ENCODE results near the gene IL23R. TPM values are rescaled to one million over a fixed set of nuclear protein-coding genes. Genes with fewer than 3 reads are reported as not detected.

IL23R gene
- total RNA-seq, 2 experiments from 2014 or later = 16.8 to 17.7 TPM

- H3K36me3 Mint-ChIP-seq = peaks cover 30% of the 10 kb centered on the region
- no peak for DNase-seq
- H3K4me3 Mint-ChIP-seq = peak overlapping the region; percentile 81
- H3K4me1 Mint-ChIP-seq (ENCODE audit: low read depth) = peaks cover 43% of the 10 kb centered on the region
- POLR2A ChIA-PET = interaction anchor here (0.6 to 2.4 kb wide), 4 partner anchors 27 to 138 kb away, joined by 3 to 7 read pairs (median 4); no protein-coding TSS in a partner anchor
- H3K9me3 Mint-ChIP-seq = no peaks in the 10 kb centered on the region
- peak overlapping the region; percentile 94 for H3K27ac Mint-ChIP-seq
- CTCF ChIA-PET = interaction anchor here (1.4 kb wide), 1 partner anchor 92 kb away, joined by 5 read pairs; no protein-coding TSS in a partner anchor
- peaks cover 3% of the 10 kb centered on the region for H3K27me3 Mint-ChIP-seq
- intact Hi-C loops (cut with micrococcal nuclease) = loop anchor here (10.0 kb wide), 1 partner anchor 372 kb away; no protein-coding TSS in a partner anchor
Measured at GRCh38 chr1:67306547-67306946, 140.3 kb downstream of the IL23R start.

- peak within 1 kb of the TSS; percentile 96 for H3K27ac Mint-ChIP-seq
- peak within 1 kb of the TSS; percentile 95 for H3K4me3 Mint-ChIP-seq
- H3K36me3 Mint-ChIP-seq = peaks cover 39% of the 10 kb centered on the region
- intact Hi-C loops (cut with micrococcal nuclease) = loop anchor here (10.0 kb wide), 1 partner anchor 373 kb away; no protein-coding TSS in a partner anchor
- peak; percentile 75 for DNase-seq
- peaks cover 2% of the 10 kb centered on the region for H3K27me3 Mint-ChIP-seq
- H3K4me1 Mint-ChIP-seq (ENCODE audit: low read depth) = peaks cover 52% of the 10 kb centered on the region
- POLR2A ChIA-PET = interaction anchor here (0.6 to 2.4 kb wide), 6 partner anchors 26 to 383 kb away, joined by 3 to 7 read pairs (median 4); partner anchors contain the start of genes DNAI4 and MIER1
- CTCF ChIA-PET = interaction anchor here (0.9 to 1.4 kb wide), 3 partner anchors 9 to 93 kb away, joined by 3 to 5 read pairs (median 4); no protein-coding TSS in a partner anchor
- no peaks in the 10 kb centered on the region for H3K9me3 Mint-ChIP-seq
Measured at GRCh38 chr1:67307251-67308060, 141.2 kb downstream of the IL23R start, which contains the start of gene IL12RB2. Gene IL12RB2 (plus strand): TSS chr1:67307873. CDS start chr1:67320369, 12,496 bp downstream.

GRCh38 chr1:67308136-67308535 lies 141.9 kb downstream of the IL23R start:
- H3K4me1 Mint-ChIP-seq (ENCODE audit: low read depth) = peaks cover 54% of the 10 kb centered on the region
- peaks cover 45% of the 10 kb centered on the region for H3K36me3 Mint-ChIP-seq
- peak overlapping the region; percentile 96 for H3K27ac Mint-ChIP-seq
- intact Hi-C loops (cut with micrococcal nuclease) = loop anchor here (10.0 kb wide), 1 partner anchor 373 kb away; no protein-coding TSS in a partner anchor
- no peaks in the 10 kb centered on the region for H3K9me3 Mint-ChIP-seq
- H3K4me3 Mint-ChIP-seq = peak overlapping the region; percentile 95
- ChIA-PET CTCF (interaction anchor here (0.9 to 1.2 kb wide), 3 partner anchors 8 to 34 kb away, joined by 3 to 4 read pairs (median 3); no protein-coding TSS in a partner anchor), POLR2A (interaction anchor here (0.9 to 2.4 kb wide), 5 partner anchors 25 to 383 kb away, joined by 3 to 7 read pairs (median 4); partner anchors contain the start of genes DNAI4 and MIER1)
- no peak for DNase-seq
- peaks cover 2% of the 10 kb centered on the region for H3K27me3 Mint-ChIP-seq

Other genes with a start within 250 kb of the IL23R start
- gene DNAI4, start 241.6 kb upstream of the IL23R start, total RNA-seq = 1 to 10 TPM; 1.4 to 1.6 TPM
- gene MIER1, start 241.5 kb upstream of the IL23R start, total RNA-seq = 10 to 100 TPM; 54.7 to 58.8 TPM
- 10 to 100 TPM; 11.0 to 11.1 TPM for gene SLC35D1, start 112.3 kb upstream of the IL23R start, total RNA-seq
- gene C1orf141, start 31.5 kb upstream of the IL23R start, total RNA-seq = 1 to 10 TPM in 1 of 2 experiments, under 1 TPM in 1; 0.70 to 1.2 TPM
- gene IL12RB2, start 141.4 kb downstream of the IL23R start, total RNA-seq = 10 to 100 TPM; 86.9 to 90.7 TPM